Measurements from ENCODE around the gene SEC22A. TPM values are rescaled to one million over a fixed set of nuclear protein-coding genes. Genes with fewer than 3 reads are reported as not detected.
A peak's percentile ranks its signal among the peaks of the same experiment; 100 is the strongest.

SEC22A gene
- total RNA-seq, 2 donors from 2014 or later: 14.9 to 18.1 TPM

GRCh38 chr3:123284399-123285010 is 82.8 kb downstream of the SEC22A start:
- intact Hi-C loops (cut with DNase I): no loop called here
- no peak for DNase-seq (ENCODE audit: low spot score)

GRCh38 chr3:123285066-123285465 is 83.3 kb downstream of the SEC22A start:
- intact Hi-C loops (cut with DNase I): no loop called here
- no peak for DNase-seq (ENCODE audit: low spot score)

- intact Hi-C loops (cut with DNase I): no loop called here
- DNase-seq (ENCODE audit: low spot score): no peak
These were observed 83.7 kb downstream of the SEC22A start for GRCh38 chr3:123285479-123285878.

- intact Hi-C loops (cut with DNase I): no loop called here
- no peak for DNase-seq (ENCODE audit: low spot score)
These were observed 84.2 kb downstream of the SEC22A start for GRCh38 chr3:123285931-123286307.

- no peak for DNase-seq (ENCODE audit: low spot score)
- intact Hi-C loops (cut with DNase I): no loop called here
These were observed 84.7 kb downstream of the SEC22A start for GRCh38 chr3:123286308-123287023.

GRCh38 chr3:123287051-123287961 is 85.6 kb downstream of the SEC22A start:
- intact Hi-C loops (cut with DNase I): no loop called here
- DNase-seq (ENCODE audit: low spot score): no peak

GRCh38 chr3:123287962-123288302 is 86.2 kb downstream of the SEC22A start:
- no peak for DNase-seq (ENCODE audit: low spot score)
- intact Hi-C loops (cut with DNase I): loop anchor here in 1 of 2 donors (2.0 kb wide), 1 partner anchor 269 kb away; no protein-coding TSS in a partner anchor

GRCh38 chr3:123289391-123290106 is 87.8 kb downstream of the SEC22A start:
- peak; percentile 67 for DNase-seq (ENCODE audit: low spot score)
- intact Hi-C loops (cut with DNase I): loop anchor here in 1 of 2 donors (2.0 kb wide), 1 partner anchor 267 kb away; no protein-coding TSS in a partner anchor

GRCh38 chr3:123290107-123290930 is 88.6 kb downstream of the SEC22A start:
- intact Hi-C loops (cut with DNase I): no loop called here
- DNase-seq (ENCODE audit: low spot score): peak; percentile 76

GRCh38 chr3:123290962-123291361 is 89.2 kb downstream of the SEC22A start:
- no peak for DNase-seq (ENCODE audit: low spot score)

GRCh38 chr3:123291404-123291803 is 89.7 kb downstream of the SEC22A start:
- intact Hi-C loops (cut with DNase I): no loop called here
- DNase-seq (ENCODE audit: low spot score): no peak

More at GRCh38 chr3:123290962-123291361, 89.2 kb downstream of the SEC22A start:
- intact Hi-C loops (cut with DNase I): no loop called here

GRCh38 chr3:123292321-123293310 is 90.9 kb downstream of the SEC22A start:
- DNase-seq (ENCODE audit: low spot score): peak; percentile 42
- intact Hi-C loops (cut with DNase I): no loop called here

GRCh38 chr3:123294296-123294938 is 92.7 kb downstream of the SEC22A start:
- peak; percentile 38 for DNase-seq (ENCODE audit: low spot score)
- intact Hi-C loops (cut with DNase I): no loop called here

- intact Hi-C loops (cut with DNase I): no loop called here
- peak; percentile 74 for DNase-seq (ENCODE audit: low spot score)
These were observed 93.6 kb downstream of the SEC22A start for GRCh38 chr3:123295171-123295900.

GRCh38 chr3:123295901-123296250 is 94.1 kb downstream of the SEC22A start:
- DNase-seq (ENCODE audit: low spot score): peak; percentile 64
- intact Hi-C loops (cut with DNase I): no loop called here

GRCh38 chr3:123296261-123296660 is 94.5 kb downstream of the SEC22A start:
- no peak for DNase-seq (ENCODE audit: low spot score)
- intact Hi-C loops (cut with DNase I): no loop called here

All from posterior vena cava (tissue), 2 donors.